ENCODE measurements around the gene STARD7.
A peak's percentile ranks its signal among the peaks of the same experiment; 100 is the strongest.

The STARD7 gene

DNA sequence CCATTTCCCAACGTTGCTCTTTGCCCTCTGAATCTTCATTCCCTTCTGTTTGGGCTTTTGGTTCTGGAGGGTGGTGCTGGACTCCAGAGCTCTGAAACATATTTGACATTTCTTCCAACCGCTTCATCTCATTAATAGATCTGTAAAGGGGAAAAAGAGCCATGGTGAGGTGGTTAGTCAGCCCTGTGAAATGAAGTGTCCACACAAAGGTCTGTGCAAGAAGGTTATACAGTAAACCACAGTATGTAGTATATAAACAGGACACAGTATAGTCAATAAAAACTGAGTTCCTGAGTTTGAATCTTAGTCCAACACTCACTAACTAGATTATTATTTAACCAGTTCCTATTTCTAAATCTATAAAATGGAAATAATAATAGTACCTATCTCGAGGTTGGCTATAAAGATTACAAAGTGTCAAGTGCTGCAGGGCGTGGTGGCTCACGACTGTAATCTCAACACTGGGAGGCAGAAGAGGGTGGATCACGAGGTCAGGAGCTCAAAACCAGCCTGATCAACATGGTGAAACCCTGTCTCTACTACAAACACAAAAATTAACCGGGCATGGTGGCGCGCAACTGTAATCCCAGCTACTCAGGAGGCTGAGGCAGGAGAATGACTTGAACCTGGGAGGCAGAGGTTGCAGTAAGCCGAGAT is 13.1 kb downstream of the STARD7 start:
- no peak for DNase-seq

GRCh38 chr2:96191937-96192670 is 16.5 kb downstream of the STARD7 start:
- DNase-seq, result no peak

- no peak for DNase-seq
Observed at GRCh38 chr2:96188821-96189526, 19.7 kb downstream of the STARD7 start.

- no peak for DNase-seq
Observed at GRCh38 chr2:96186562-96186961, 22.1 kb downstream of the STARD7 start.

- DNase-seq, result no peak
Observed at GRCh38 chr2:96185516-96185915, 23.1 kb downstream of the STARD7 start.

DNA sequence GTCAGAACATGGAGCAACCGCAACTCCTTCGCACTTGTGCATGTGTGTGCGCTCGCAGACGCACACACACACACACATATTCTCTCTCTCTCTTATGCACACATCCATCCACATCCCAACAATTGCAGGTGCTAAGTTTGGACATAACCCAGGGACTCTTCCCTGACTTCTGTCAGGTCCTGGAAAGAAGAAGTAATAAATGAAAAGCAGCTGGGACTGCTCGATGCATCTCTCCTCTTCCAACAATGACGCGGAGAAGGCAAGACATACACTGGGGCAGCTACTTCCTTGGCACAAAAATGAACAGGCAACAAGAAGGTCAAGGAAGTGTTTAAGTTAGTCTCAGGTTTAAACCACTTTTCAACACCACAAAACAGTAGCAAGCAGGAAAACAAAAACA is 23.6 kb downstream of the STARD7 start:
- DNase-seq, result no peak

DNA sequence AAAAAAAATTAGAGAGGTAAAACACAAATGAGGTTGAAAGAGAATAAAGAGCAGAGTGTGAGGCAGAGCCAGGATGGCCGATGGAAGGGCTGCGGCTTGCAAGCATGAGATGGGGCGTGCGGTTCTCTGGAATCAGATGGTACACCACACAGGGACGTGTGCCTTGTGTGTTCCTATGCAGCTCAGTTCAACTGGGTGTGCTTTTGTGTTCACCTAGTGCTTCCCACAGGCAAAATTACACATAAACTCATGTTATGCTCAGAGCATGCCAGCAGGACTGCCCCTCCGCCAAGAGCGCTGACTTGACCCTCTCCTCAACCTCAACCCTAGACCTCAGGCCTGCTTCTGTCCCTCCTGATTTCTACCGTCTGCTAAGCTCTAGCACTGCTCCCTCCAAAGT is 24.4 kb downstream of the STARD7 start:
- no peak for DNase-seq

- no peak for DNase-seq
Observed at GRCh38 chr2:96181529-96181928, 27.1 kb downstream of the STARD7 start.

- DNase-seq, result no peak
Observed at GRCh38 chr2:96180521-96180920, 28.1 kb downstream of the STARD7 start.

DNA sequence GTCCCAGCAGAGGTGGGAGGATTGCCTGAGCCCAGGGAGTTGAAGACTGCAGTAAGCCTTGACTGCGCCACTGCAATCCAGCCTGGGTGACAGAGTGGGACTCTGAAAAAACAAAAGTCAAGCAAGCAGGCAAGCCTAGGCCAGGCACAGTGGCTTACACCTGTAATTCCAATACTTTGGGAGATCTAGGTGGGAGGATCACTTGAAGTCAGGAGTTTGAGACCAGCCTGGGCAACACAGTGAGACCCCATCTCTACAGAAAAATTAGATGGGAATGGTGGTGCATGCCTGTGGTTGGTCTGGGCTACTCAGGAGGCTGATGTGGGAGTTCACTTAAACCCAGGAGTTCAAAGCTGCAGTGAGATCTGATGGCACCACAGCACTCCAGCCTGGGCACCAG is 28.6 kb downstream of the STARD7 start:
- no peak for DNase-seq

DNA sequence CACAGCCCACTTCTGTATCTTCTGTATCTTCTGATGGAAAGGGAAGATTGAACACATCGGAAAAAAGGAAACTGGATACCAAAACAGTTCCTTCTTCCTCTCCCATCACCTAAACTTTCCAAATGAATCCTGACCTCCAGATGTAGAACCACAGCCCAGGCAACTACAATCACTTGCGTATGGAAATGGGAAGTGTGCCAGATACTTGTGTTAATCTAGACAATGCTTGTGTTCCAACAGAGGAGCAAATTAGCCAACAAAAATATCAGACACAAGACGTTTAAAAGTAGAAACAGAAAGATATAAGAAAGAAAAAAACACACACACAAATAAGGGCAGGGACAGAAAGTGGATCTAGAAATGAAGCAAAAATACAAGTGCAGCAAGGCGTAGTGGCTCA is 32.0 kb downstream of the STARD7 start:
- DNase-seq, result no peak

DNA sequence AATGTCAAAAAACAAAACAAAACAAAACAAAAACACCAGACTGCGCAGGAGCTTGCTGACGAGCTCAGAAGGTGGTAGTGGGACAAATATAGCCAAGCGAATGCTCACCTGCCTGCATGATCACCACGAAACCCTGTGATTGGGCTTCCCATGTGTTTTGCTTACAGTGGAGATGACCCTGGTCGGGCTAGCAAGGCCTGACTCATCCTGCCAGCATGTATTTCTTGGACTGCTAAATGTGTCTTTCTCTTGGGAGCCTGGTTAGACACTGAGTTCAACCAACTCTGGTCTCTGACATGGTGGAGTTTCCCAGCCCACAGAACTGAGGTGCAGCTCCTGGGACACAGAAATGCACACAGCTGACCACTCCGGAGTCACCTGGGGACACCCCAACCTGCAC is 32.7 kb downstream of the STARD7 start:
- DNase-seq, result no peak

DNA sequence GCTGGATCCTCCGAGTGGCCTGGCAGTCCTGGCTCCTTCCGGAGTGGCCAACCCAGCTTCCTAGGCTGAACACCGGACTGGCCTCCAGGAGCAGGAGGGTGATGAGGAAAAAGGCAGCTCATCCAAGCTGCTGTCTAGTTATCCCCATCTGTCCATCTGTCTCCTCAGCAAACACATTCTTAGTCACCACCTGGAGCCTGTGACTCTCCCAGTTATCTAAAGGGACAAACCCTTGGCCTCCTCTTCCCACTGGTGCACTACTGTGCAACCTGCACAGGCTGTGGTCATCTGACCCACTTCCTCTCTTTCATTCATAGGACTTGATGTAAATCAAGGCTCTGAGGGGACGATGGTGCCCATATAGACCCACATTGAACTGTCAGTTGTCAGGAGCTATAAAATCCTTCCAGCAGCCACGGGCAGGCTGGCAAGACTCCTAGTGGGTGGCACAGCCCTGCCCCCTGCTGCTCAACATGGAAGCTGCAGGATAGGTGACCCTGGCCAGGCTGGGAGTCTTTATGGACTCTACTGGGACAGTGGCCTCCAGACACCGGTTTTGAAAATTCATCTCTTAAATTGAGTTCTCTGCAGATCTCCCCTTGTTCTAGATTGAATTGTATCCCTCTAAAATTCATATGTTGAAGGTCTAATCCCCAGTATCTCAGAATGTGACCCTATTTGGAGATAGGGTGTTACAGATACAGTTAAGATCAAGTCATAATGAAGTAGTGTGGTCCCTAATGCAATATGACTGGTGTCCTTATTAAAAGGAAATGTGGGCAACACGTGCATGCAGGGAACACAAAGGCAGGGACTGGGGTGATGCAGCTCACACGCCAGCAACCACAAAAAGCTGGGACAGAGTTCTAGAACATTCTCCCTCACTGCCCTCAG is 34.1 kb downstream of the STARD7 start:
- peak; percentile 85 for DNase-seq

DNA sequence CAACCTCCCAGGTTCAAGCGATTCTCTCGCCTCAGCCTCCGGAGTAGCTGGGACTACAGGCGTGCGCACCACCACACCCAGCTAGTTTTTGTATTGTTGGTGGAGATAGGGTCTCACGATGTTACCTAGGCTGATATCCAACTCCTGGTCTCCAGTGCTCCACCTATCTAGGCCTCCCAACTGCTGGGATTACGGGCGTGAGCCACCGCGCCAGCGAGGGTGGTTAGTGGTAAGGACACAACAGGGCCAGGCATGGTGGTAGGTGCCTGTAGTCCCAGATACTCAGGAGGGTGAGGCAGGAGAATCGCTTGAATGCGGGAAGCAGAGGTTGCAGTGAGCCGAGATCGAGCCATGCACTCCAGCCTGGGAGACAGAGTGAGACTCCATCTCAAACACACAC is 36.8 kb downstream of the STARD7 start:
- no peak for DNase-seq

GRCh38 chr2:96170626-96171025 is 38.0 kb downstream of the STARD7 start:
- DNase-seq, result no peak

DNA sequence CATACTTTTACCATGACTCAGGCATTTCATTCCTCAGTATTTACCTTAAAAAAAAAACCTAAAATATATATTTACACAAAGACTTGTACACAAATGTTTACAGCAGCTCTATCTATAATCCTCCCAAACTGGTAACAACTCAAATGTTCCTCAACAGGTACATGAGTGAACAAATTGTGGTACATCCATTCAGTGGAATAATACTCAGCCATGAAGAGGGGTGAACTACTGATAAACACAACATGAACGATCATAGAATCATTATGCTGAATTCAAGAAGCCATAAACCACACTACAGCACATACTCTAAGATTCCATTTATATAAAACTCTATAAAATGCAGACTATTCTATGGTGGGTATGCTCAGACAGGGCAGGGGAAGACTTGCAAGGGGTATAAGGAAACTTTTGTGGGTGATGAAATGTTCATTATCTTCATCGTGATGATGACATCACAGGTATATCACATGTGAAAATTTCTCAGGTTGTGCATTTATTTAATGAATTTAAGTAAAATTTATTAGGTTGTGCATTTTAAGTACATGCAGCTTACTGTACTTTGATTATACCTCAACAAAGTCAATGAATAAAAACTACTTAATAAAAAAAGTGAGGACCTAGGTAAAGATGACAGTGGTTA is 38.6 kb downstream of the STARD7 start:
- DNase-seq, result no peak

DNA sequence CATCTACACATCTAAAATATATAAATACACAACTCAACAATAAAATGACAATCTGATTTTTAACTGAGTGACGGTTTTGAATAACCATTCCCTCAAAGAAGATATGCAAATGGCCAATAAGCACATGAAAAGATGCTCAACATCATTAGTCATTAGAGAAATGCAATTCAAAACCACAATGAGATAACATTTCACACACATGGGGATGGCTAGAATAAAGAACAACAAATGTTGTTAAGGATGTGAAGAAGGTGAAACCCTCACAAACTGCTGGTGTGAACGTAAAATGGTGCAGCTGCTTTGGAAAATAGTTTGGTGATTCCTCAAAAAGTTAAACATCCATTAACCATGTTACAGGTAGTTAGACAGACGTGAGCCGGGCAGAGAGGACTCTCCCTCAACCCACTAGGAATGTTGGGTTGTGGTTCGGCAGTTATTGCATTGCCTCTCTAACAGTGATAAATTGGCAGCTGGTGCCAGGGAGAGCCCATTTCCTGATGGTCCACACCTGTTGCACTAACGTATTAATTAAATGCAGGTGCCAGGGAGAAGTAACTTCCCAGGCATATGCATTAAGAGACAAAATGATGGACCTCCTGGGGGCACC is 41.1 kb downstream of the STARD7 start:
- no peak for DNase-seq

- DNase-seq, result peak; percentile 46
Observed at GRCh38 chr2:96164459-96165184, 44.0 kb downstream of the STARD7 start.

DNA sequence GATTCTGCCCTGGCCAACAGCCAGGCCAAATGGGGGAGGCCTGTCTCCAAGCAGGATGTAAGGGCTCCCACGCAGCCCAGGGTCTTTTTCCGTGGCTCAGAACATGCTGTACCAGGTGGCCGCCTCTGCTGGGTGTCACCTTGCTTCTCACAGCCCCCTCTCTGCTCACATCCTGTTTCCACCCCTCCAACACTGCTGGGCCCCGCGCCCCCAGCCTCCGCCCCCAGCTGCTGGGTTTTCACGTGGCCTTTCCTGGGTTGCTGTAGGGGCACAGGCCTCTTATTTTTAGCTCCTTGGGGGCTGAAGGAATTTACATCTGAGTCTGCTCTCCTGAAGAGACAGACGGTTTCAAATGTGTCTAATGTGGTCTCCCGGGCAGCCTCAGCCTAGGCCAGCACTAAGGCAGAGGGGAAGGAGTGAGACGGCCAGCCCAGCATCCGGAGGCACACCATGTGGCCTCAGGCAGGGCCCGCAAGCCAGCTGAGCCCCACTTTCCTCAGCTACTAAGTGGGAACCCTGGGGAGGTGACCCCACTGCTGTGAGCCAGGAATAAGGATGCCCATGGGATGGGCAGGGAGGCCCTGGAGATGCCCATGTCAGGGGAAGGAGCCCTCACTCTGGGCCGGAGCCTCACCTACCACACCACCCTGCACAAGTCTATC is 44.7 kb downstream of the STARD7 start:
- peak; percentile 83 for DNase-seq

- DNase-seq, result no peak
Observed at GRCh38 chr2:96163415-96163767, 45.2 kb downstream of the STARD7 start.

GRCh38 chr2:96161898-96162297 is 46.7 kb downstream of the STARD7 start:
- DNase-seq, result no peak
